ENCODE measurements around the gene TRAPPC13.

DNA sequence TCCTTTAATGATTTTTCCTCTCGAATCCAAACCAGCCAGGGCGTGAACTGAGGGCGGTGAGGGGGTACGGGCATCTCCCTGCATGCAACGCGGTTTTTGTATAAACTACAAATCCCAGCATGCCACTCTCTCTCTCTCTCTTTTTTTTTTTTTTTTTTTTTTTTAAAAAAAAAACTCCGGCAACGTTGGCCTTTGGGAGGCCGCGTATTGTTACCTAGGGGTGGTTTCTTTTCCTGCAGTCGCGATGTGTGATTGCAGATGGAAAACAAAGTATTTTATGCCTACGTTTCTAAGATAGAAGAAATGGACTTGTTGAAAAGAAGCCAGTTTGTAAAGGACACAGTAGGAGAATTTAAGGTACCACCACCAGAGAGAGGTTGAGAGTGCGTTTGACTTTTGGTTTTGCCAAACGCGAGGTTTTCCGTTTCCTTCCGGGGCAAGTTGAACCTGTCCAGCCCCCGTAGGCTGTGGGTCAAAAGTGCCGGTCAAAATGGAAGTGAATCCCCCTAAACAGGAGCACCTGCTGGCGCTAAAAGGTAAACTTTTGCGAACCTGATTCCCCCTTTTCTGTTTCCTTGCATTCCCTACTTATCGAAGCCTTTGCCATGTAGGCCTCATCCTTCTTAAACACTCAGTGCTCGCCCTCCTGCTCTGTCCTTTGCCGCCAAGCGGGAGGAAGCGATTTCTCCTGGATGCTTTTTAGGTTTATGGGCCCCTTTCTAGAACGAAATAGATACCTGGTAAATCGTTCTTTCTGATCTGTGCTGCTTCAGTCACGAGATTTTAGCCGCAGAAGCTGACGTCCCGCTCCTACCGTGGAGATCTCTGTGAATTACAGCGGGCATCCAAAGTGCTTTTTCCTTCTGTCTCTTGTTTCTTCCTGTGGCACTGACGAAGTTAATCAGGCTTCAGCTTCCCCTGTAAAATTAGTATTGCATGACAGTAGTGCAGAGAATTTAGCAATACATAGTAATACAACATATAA lies at the start of gene TRAPPC13, which contains the start of gene SHLD3:
- no peak for TF ChIP-seq EZH2 (IDR thresholded peaks at IDR 0.05; ENCODE audit: borderline replicate concordance, low read length)
- TF ChIP-seq, protein P1, sequence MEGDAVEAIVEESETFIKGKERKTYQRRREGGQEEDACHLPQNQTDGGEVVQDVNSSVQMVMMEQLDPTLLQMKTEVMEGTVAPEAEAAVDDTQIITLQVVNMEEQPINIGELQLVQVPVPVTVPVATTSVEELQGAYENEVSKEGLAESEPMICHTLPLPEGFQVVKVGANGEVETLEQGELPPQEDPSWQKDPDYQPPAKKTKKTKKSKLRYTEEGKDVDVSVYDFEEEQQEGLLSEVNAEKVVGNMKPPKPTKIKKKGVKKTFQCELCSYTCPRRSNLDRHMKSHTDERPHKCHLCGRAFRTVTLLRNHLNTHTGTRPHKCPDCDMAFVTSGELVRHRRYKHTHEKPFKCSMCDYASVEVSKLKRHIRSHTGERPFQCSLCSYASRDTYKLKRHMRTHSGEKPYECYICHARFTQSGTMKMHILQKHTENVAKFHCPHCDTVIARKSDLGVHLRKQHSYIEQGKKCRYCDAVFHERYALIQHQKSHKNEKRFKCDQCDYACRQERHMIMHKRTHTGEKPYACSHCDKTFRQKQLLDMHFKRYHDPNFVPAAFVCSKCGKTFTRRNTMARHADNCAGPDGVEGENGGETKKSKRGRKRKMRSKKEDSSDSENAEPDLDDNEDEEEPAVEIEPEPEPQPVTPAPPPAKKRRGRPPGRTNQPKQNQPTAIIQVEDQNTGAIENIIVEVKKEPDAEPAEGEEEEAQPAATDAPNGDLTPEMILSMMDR (conservative IDR thresholded peaks at IDR 0.05 in 1 of 2, IDR thresholded peaks at IDR 0.05 in 1 of 2; ENCODE audit: extremely low read depth in 1 of 2, insufficient read depth in 1 of 2, low read depth in 1 of 2, low read length in 2 of 2) = no peak

Data from mammary epithelial cell (primary cell).